CD14-positive monocyte (primary cell): ENCODE results near the gene TECPR2. TPM values are rescaled to one million over a fixed set of nuclear protein-coding genes. Genes with fewer than 3 reads are reported as not detected.

Experiments used
- DNase-seq, 3 donors: peaks; one replicate each; pipeline ENCODE4 v3.0.0-alpha.2; 2011 to 2022
- H2AFZ ChIP-seq: 2 replicates; pipeline ENCODE4 v1.6.0; 2012; ENCODE audit warnings: mild to moderate bottlenecking, low read depth, low read length, inconsistent platforms; ENCODE audit not compliant: insufficient read depth, poor library complexity, severe bottlenecking
- H3K27ac ChIP-seq, 2 donors: 1 replicate in 1 of 2; 2 replicates in 1 of 2; pipeline ENCODE4 v1.5.1; 2012 to 2013; ENCODE audit warnings: low read length in 2 of 2, control low read depth in 1 of 2, inconsistent platforms in 1 of 2, low read depth in 1 of 2, mild to moderate bottlenecking in 1 of 2
- H3K27me3 ChIP-seq, 2 donors: one replicate each; pipeline versions ENCODE4 v1.6.0 to v1.6.1; 2011 to 2013; ENCODE audit warnings: low read length in 2 of 2; ENCODE audit not compliant: control insufficient read depth in 2 of 2, insufficient read depth in 2 of 2
- H3K36me3 ChIP-seq, 2 donors: replicated peaks in 1 of 2; 1 replicate in 1 of 2; 2 replicates in 1 of 2; pipeline versions ENCODE4 v1.5.1 to v1.6.1; 2012 to 2013; ENCODE audit warnings: low read length in 2 of 2, control low read depth in 1 of 2, inconsistent platforms in 1 of 2, mild to moderate bottlenecking in 1 of 2; ENCODE audit not compliant: insufficient read depth in 2 of 2, control insufficient read depth in 1 of 2
- H3K4me1 ChIP-seq, 2 donors: 1 replicate in 1 of 2; 2 replicates in 1 of 2; pipeline versions ENCODE4 v1.5.1 to v1.6.1; 2012 to 2013; ENCODE audit warnings: low read length in 2 of 2, control low read depth in 1 of 2, inconsistent platforms in 1 of 2, mild to moderate bottlenecking in 1 of 2, moderate library complexity in 1 of 2; ENCODE audit not compliant: insufficient read depth in 2 of 2, control insufficient read depth in 1 of 2
- H3K4me2 ChIP-seq: replicated peaks from 2 replicates; pipeline ENCODE3; 2012; ENCODE audit warnings: low read length, moderate library complexity, mild to moderate bottlenecking; ENCODE audit not compliant: poor library complexity, severe bottlenecking; ENCODE audit errors: extremely low read depth
- H3K4me3 ChIP-seq, 3 experiments: fragments of 200-600 bp in 1 of 3; sonication (generic) in 1 of 3; replicated peaks in 1 of 3; 1 replicate in 2 of 3; 2 replicates in 1 of 3; pipeline ENCODE4 v1.5.1; 2011 to 2013; ENCODE audit warnings: low read length in 3 of 3, mild to moderate bottlenecking in 3 of 3, control low read depth in 2 of 3, low read depth in 2 of 3, inconsistent platforms in 1 of 3, moderate library complexity in 1 of 3
- H3K79me2 ChIP-seq: 2 replicates; pipeline ENCODE4 v1.6.0; 2012; ENCODE audit warnings: mild to moderate bottlenecking, control low read depth, inconsistent platforms, low read length, moderate library complexity; ENCODE audit not compliant: insufficient read depth
- H3K9ac ChIP-seq: 2 replicates; pipeline ENCODE4 v1.6.0; 2017; ENCODE audit warnings: low read length, mild to moderate bottlenecking; ENCODE audit not compliant: insufficient read depth, poor library complexity, severe bottlenecking
- H3K9me3 ChIP-seq, 2 donors: replicated peaks in 1 of 2; 1 replicate in 1 of 2; 2 replicates in 1 of 2; pipeline versions ENCODE4 v1.5.1 to v1.6.1; 2012 to 2013; ENCODE audit warnings: low read length in 2 of 2, control low read depth in 1 of 2; ENCODE audit not compliant: control insufficient read depth in 1 of 2, insufficient read depth in 1 of 2
- H4K20me1 ChIP-seq: 2 replicates; pipeline ENCODE4 v1.6.0; 2012; ENCODE audit warnings: mild to moderate bottlenecking, low read length, control low read depth, moderate library complexity; ENCODE audit not compliant: insufficient read depth
- H3K27ac Mint-ChIP-seq, 7 donors: one replicate each; pipeline ENCODE4 v1.8.0; 2020; ENCODE audit warnings: mild to moderate bottlenecking in 7 of 7, mixed read lengths in 7 of 7, moderate library complexity in 6 of 7, inconsistent platforms in 2 of 7
- H3K27me3 Mint-ChIP-seq, 3 donors: one replicate each; pipeline ENCODE4 v1.8.0; 2021 to 2022; ENCODE audit warnings: low read depth in 3 of 3, mild to moderate bottlenecking in 3 of 3, mixed read lengths in 3 of 3, moderate library complexity in 3 of 3, inconsistent platforms in 1 of 3
- H3K36me3 Mint-ChIP-seq, 2 donors: one replicate each; pipeline ENCODE4 v1.8.0; 2020; ENCODE audit warnings: mixed read lengths in 2 of 2, inconsistent platforms in 1 of 2, mild to moderate bottlenecking in 1 of 2
- H3K4me1 Mint-ChIP-seq: one replicate; pipeline ENCODE4 v1.8.0; 2020; ENCODE audit warnings: mild to moderate bottlenecking, mixed read lengths
- H3K4me3 Mint-ChIP-seq, 2 donors: one replicate each; pipeline ENCODE4 v1.8.0; 2020; ENCODE audit warnings: mild to moderate bottlenecking in 2 of 2, mixed read lengths in 2 of 2, moderate library complexity in 1 of 2
- H3K9me3 Mint-ChIP-seq, 7 donors: one replicate each; pipeline ENCODE4 v1.8.0; 2020 to 2022; ENCODE audit warnings: mixed read lengths in 7 of 7, mild to moderate bottlenecking in 6 of 7, moderate library complexity in 6 of 7, inconsistent platforms in 2 of 7
- WGBS: methylation state at CpG from one replicate; pipeline ENCODE4 v1.1.5; 2013; ENCODE audit warnings: missing lambda C conversion rate; ENCODE audit not compliant: insufficient coverage; 5-methylcytosine and 5-hydroxymethylcytosine counted together
- intact Hi-C, 2 donors: fragments of 100-400 bp; cut with micrococcal nuclease; formaldehyde crosslinking; loops; one replicate each; pipeline versions ENCODE4 v1.15.0 to v1.15.1; 2023
- polyA plus RNA-seq, 3 donors: library from polyadenylated mRNA; depleted of rRNA in 1 of 3; unstranded in 2 of 3; stranded (reverse) in 1 of 3; fragments of 300-500 nt in 2 of 3; fragments of >200 nt in 1 of 3; fragmentation: Illumina TruSeq in 2 of 3; gene quantifications; 1 replicate in 2 of 3; 2 replicates in 1 of 3; pipeline ENCODE4 v1.2.3, GENCODE V29; 2012 to 2021
- TF ChIP-seq, protein P1 (sequence below): fragments of 200-600 bp; IDR thresholded peaks from one replicate; pipeline ENCODE4 v1.8.0; 2022; ENCODE audit warnings: antibody characterized with exemption, mild to moderate bottlenecking

TECPR2 gene
- polyA plus RNA-seq, 3 donors, result 2.8 to 10.4 (median 6.4) TPM

DNA sequence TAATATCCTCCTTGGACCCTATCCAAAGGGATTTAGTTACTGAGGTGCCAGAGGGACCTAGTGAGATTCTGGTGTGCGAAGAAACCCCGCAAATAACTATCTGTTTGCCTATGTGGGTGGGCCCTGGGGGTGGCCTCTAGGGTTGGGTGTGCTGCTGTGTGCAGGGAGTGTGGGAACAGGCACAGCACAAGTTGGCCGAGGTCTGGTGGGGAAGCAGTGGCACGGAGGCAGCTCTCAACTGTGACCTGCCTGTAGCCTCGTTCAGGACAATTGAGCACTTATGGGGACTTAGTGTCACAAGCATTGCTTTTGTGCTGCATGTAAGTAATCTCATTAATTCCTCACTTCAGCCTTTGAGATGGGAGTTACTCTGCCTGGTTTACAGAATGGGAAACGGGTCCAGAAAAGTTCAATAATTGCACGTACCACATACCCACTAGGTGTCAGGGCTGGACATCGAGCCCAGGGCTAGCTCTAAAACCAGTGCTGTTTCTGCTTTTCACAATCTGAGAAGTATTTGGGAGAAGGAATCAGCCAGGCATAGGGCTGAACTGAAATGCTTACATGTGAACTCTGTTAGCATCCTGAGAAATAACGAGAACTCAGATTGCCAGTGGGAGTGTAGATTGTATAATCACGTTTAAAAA is 58.8 kb downstream of the TECPR2 start:
- Histone ChIP-seq H3K9me3 (no peaks in the 10 kb centered on the region), H3K4me1 (no peaks in the 10 kb centered on the region), H3K4me2 (no peak overlapping the region), H2AFZ (no peak overlapping the region), H3K36me3 (peaks cover 25 to 69% of the 10 kb centered on the region in 2 donors), H3K27me3 (no peaks in the 10 kb centered on the region), H3K4me3 (no peak overlapping the region), H4K20me1 (no peaks in the 10 kb centered on the region), H3K27ac (no peak overlapping the region), H3K9ac (no peak overlapping the region), H3K79me2 (no peaks in the 10 kb centered on the region)
- Mint-ChIP-seq H3K36me3 (peaks cover 41 to 65% of the 10 kb centered on the region in 2 donors), H3K4me1 (no peaks in the 10 kb centered on the region), H3K27me3 (peaks cover 0 to 1% (median 0%) of the 10 kb centered on the region in 3 donors), H3K4me3 (no peak overlapping the region), H3K9me3 (peaks cover 0 to 1% (median 0%) of the 10 kb centered on the region in 7 donors), H3K27ac (peak overlapping the region in 1 of 7 donors; percentile 16)
- 90% methylated on average over 4 of the region's 10 CpGs for WGBS
- intact Hi-C loops, result no loop called here
- no peak for DNase-seq
- TF ChIP-seq, protein P1, sequence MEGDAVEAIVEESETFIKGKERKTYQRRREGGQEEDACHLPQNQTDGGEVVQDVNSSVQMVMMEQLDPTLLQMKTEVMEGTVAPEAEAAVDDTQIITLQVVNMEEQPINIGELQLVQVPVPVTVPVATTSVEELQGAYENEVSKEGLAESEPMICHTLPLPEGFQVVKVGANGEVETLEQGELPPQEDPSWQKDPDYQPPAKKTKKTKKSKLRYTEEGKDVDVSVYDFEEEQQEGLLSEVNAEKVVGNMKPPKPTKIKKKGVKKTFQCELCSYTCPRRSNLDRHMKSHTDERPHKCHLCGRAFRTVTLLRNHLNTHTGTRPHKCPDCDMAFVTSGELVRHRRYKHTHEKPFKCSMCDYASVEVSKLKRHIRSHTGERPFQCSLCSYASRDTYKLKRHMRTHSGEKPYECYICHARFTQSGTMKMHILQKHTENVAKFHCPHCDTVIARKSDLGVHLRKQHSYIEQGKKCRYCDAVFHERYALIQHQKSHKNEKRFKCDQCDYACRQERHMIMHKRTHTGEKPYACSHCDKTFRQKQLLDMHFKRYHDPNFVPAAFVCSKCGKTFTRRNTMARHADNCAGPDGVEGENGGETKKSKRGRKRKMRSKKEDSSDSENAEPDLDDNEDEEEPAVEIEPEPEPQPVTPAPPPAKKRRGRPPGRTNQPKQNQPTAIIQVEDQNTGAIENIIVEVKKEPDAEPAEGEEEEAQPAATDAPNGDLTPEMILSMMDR, result no peak

DNA sequence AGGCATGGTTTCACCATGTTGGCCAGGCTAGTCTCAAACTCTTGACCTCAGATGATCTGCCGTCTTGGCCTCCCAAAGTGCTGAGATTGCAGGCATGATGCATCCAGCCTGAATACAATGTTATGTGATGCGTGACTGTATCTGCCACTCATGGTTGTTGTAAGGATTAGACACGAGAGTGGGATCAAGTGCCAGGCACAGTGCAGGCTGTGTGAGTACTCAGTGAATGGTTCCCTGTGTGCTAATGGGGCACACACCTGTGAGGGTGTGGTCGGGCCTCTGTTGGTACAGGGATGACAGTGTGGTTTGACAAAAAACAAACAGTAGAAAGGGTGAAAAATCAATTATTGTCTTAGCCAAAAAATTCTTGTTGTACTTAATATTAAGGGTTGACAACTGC is 61.8 kb downstream of the TECPR2 start:
- Histone ChIP-seq H2AFZ (no peak overlapping the region), H3K36me3 (peaks cover 29 to 86% of the 10 kb centered on the region in 2 donors), H3K27ac (no peak overlapping the region), H3K27me3 (no peaks in the 10 kb centered on the region), H4K20me1 (no peaks in the 10 kb centered on the region), H3K4me2 (no peak overlapping the region), H3K4me1 (no peaks in the 10 kb centered on the region), H3K9me3 (no peaks in the 10 kb centered on the region), H3K4me3 (no peak overlapping the region), H3K79me2 (no peaks in the 10 kb centered on the region), H3K9ac (no peak overlapping the region)
- TF ChIP-seq, protein P1, result no peak
- Mint-ChIP-seq H3K27ac (no peak overlapping the region), H3K9me3 (no peaks in the 10 kb centered on the region), H3K27me3 (no peaks in the 10 kb centered on the region), H3K36me3 (peaks cover 40 to 67% of the 10 kb centered on the region in 2 donors), H3K4me3 (no peak overlapping the region), H3K4me1 (no peaks in the 10 kb centered on the region)
- WGBS, result 100% methylated on average over 3 of the region's 4 CpGs
- no peak for DNase-seq
- intact Hi-C loops, result no loop called here
